H9 (cell line): Measurements from ENCODE around the gene LRPAP1. TPM values are rescaled to one million over a fixed set of nuclear protein-coding genes. Genes with fewer than 3 reads are reported as not detected.

Source experiments
- DNase-seq: peaks from one replicate; pipeline ENCODE4 v3.0.0-alpha.2; 2017
- H2AFZ ChIP-seq: one replicate; pipeline ENCODE4 v1.6.1; 2013; ENCODE audit warnings: mild to moderate bottlenecking, low read length, control low read depth, moderate library complexity
- H2AK5ac ChIP-seq: 2 replicates; pipeline ENCODE4 v1.6.1; 2013; ENCODE audit warnings: low read length, control low read depth, mixed read lengths; ENCODE audit not compliant: insufficient read length
- H2BK120ac ChIP-seq: one replicate; pipeline ENCODE4 v1.6.1; 2013; ENCODE audit warnings: low read depth, mild to moderate bottlenecking, low read length, control low read depth, inconsistent platforms; ENCODE audit not compliant: poor library complexity, severe bottlenecking
- H2BK12ac ChIP-seq: 2 replicates; pipeline ENCODE4 v1.6.1; 2013; ENCODE audit warnings: low read length, control low read depth, mixed read lengths, low read depth; ENCODE audit not compliant: insufficient read length
- H2BK15ac ChIP-seq: 2 replicates; pipeline ENCODE4 v1.6.1; 2013; ENCODE audit warnings: low read depth, low read length, control low read depth
- H2BK20ac ChIP-seq: one replicate; pipeline ENCODE4 v1.6.1; 2013; ENCODE audit warnings: low read depth, mild to moderate bottlenecking, low read length, control low read depth, inconsistent platforms; ENCODE audit not compliant: poor library complexity, severe bottlenecking
- H2BK5ac ChIP-seq: 2 replicates; pipeline ENCODE4 v1.6.1; 2013; ENCODE audit warnings: low read length, control low read depth, mixed read lengths; ENCODE audit not compliant: insufficient read length
- H3K14ac ChIP-seq: 2 replicates; pipeline ENCODE4 v1.6.1; 2013; ENCODE audit warnings: low read length, control low read depth; ENCODE audit not compliant: insufficient read depth
- H3K18ac ChIP-seq: 2 replicates; pipeline ENCODE4 v1.6.1; 2013; ENCODE audit warnings: low read depth, mild to moderate bottlenecking, mixed read lengths, low read length, control low read depth; ENCODE audit not compliant: insufficient read length
- H3K23ac ChIP-seq: 2 replicates; pipeline ENCODE4 v1.6.1; 2013; ENCODE audit warnings: low read length, control low read depth, mixed read lengths, low read depth; ENCODE audit not compliant: insufficient read length
- H3K23me2 ChIP-seq: 2 replicates; pipeline ENCODE4 v1.6.1; 2013; ENCODE audit warnings: low read depth, mild to moderate bottlenecking, mixed read lengths, low read length, control low read depth; ENCODE audit not compliant: insufficient read length, poor library complexity, severe bottlenecking
- H3K27ac ChIP-seq: 2 replicates; pipeline ENCODE4 v1.5.1; 2013; ENCODE audit warnings: low read length, control low read depth, mixed read lengths, low read depth; ENCODE audit not compliant: insufficient read length
- H3K27me3 ChIP-seq: 2 replicates; pipeline ENCODE4 v1.6.1; 2013; ENCODE audit warnings: low read length, control low read depth, inconsistent platforms; ENCODE audit not compliant: insufficient read depth
- H3K4ac ChIP-seq: 2 replicates; pipeline ENCODE4 v1.6.1; 2013; ENCODE audit warnings: low read depth, mild to moderate bottlenecking, control low read depth, inconsistent platforms, low read length, moderate library complexity
- H3K4me1 ChIP-seq: 2 replicates; pipeline ENCODE4 v1.6.1; 2013; ENCODE audit warnings: low read length, control low read depth, inconsistent platforms; ENCODE audit not compliant: insufficient read depth
- H3K4me2 ChIP-seq: 2 replicates; pipeline ENCODE4 v1.6.1; 2013; ENCODE audit warnings: low read length, control low read depth, mixed read lengths; ENCODE audit not compliant: insufficient read length, insufficient read depth
- H3K56ac ChIP-seq: 2 replicates; pipeline ENCODE4 v1.6.1; 2013; ENCODE audit warnings: low read depth, mild to moderate bottlenecking, mixed read lengths, low read length, control low read depth; ENCODE audit not compliant: insufficient read length
- H3K79me1 ChIP-seq: 2 replicates; pipeline ENCODE4 v1.6.1; 2013; ENCODE audit warnings: low read depth, mild to moderate bottlenecking, moderate library complexity, low read length, control low read depth, inconsistent platforms; ENCODE audit not compliant: insufficient read depth, poor library complexity, severe bottlenecking
- H3K79me2 ChIP-seq: 2 replicates; pipeline ENCODE4 v1.6.1; 2013; ENCODE audit warnings: low read length, control low read depth, inconsistent platforms; ENCODE audit not compliant: insufficient read depth
- H3K9ac ChIP-seq: 2 replicates; pipeline ENCODE4 v1.6.1; 2013; ENCODE audit warnings: low read length, control low read depth, mixed read lengths; ENCODE audit not compliant: insufficient read length; ENCODE audit errors: extremely low read depth
- H3K9me3 ChIP-seq: one replicate; pipeline ENCODE4 v1.6.1; 2013; ENCODE audit warnings: low read depth, low read length, inconsistent platforms; ENCODE audit not compliant: control insufficient read depth
- H3T11ph ChIP-seq: one replicate; pipeline ENCODE4 v1.6.1; 2013; ENCODE audit warnings: mild to moderate bottlenecking, low read length, control low read depth, inconsistent platforms
- H4K20me1 ChIP-seq: one replicate; pipeline ENCODE4 v1.6.1; 2013; ENCODE audit not compliant: control insufficient read depth, insufficient read length, insufficient read depth
- H4K5ac ChIP-seq: 2 replicates; pipeline ENCODE4 v1.6.1; 2013; ENCODE audit warnings: low read depth, mild to moderate bottlenecking, mixed read lengths, low read length, control low read depth; ENCODE audit not compliant: insufficient read length
- H4K8ac ChIP-seq: replicated peaks from 2 replicates; pipeline ENCODE4 v1.6.1; 2013; ENCODE audit warnings: low read length, control low read depth, mixed read lengths, low read depth; ENCODE audit not compliant: insufficient read length
- H4K91ac ChIP-seq: 2 replicates; pipeline ENCODE4 v1.6.1; 2013; ENCODE audit warnings: low read depth, mild to moderate bottlenecking, moderate library complexity, mixed read lengths, low read length, control low read depth; ENCODE audit not compliant: insufficient read length
- H3K27ac Mint-ChIP-seq, 3 experiments: 2 replicates in 2 of 3; 3 replicates in 1 of 3; pipeline ENCODE4 v1.8.0; 2020 to 2021; ENCODE audit warnings: mixed read lengths in 3 of 3, mild to moderate bottlenecking in 1 of 3, moderate library complexity in 1 of 3
- H3K27me3 Mint-ChIP-seq: 2 replicates; pipeline ENCODE4 v1.8.0; 2021; ENCODE audit warnings: low read depth, mild to moderate bottlenecking, moderate library complexity, mixed read lengths
- H3K36me3 Mint-ChIP-seq, 3 experiments: 2 replicates in 2 of 3; 3 replicates in 1 of 3; pipeline ENCODE4 v1.8.0; 2020 to 2021; ENCODE audit warnings: low read depth in 3 of 3, mixed read lengths in 3 of 3; ENCODE audit not compliant: insufficient read depth in 1 of 3
- H3K4me1 Mint-ChIP-seq, 2 experiments: 2 replicates each; pipeline ENCODE4 v1.8.0; 2020; ENCODE audit warnings: mixed read lengths in 2 of 2
- H3K4me3 Mint-ChIP-seq, 2 experiments: 2 replicates in 1 of 2; 3 replicates in 1 of 2; pipeline ENCODE4 v1.8.0; 2020 to 2021; ENCODE audit warnings: mild to moderate bottlenecking in 2 of 2, mixed read lengths in 2 of 2, moderate library complexity in 1 of 2
- H3K9me3 Mint-ChIP-seq, 2 experiments: 2 replicates in 1 of 2; 3 replicates in 1 of 2; pipeline ENCODE4 v1.8.0; 2020; ENCODE audit warnings: mild to moderate bottlenecking in 2 of 2, mixed read lengths in 2 of 2, moderate library complexity in 1 of 2
- WGBS: extraction: QIAGEN DNeasy Blood & Tissue Kit; methylation state at CpG from one replicate; pipeline ENCODE4 v1.1.7; 2013; ENCODE audit warnings: missing lambda C conversion rate, low lambda C conversion rate, mixed read lengths; ENCODE audit not compliant: insufficient read length; ENCODE audit errors: extremely low coverage; 5-methylcytosine and 5-hydroxymethylcytosine counted together
- total RNA-seq: library from RNA; stranded (reverse); gene quantifications from 2 replicates; pipeline ENCODE4 v1.2.1, GENCODE V29; 2021
- TF ChIP-seq, protein P1 (sequence below): fragments of 200-600 bp; sonication (generic); conservative IDR thresholded peaks from 3 replicates; pipeline ENCODE4 v1.8.0; 2021; ENCODE audit warnings: antibody characterized with exemption, mild to moderate bottlenecking

The LRPAP1 gene
- total RNA-seq, 1 experiment from 2014 or later: 85.9 TPM

DNA sequence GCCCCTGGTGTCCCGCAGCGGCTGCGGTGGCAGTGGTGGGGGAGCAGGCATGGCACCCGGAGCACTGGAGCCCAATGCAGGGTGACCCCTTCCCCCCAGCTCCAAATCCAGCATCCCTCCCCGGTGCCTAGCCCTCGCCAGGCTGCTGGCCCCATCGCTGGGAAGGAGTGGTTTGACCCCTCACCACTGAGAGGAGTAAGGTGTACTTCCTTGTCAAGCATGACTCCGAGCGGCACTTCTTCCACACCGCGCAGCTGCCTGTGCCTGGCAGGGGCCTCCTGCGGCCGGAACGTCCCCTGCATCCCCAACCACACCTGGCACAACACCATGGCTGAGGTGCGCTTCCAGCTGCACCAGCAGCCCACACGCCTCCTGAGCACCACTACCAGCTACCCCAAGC lies 27.0 kb downstream of the LRPAP1 start:
- Histone ChIP-seq H2BK15ac (no peak overlapping the region), H3K4me1 (no peaks in the 10 kb centered on the region), H3K23ac (no peak overlapping the region), H4K91ac (no peak overlapping the region), H3K4me2 (no peak overlapping the region), H2BK5ac (no peak overlapping the region), H2BK20ac (no peak overlapping the region), H2BK120ac (no peak overlapping the region), H3K27ac (no peak overlapping the region), H3K56ac (no peak overlapping the region), H3K79me1 (no peaks in the 10 kb centered on the region), H3K27me3 (no peaks in the 10 kb centered on the region; the same call in 1 of the 2 replicates), H3K79me2 (no peaks in the 10 kb centered on the region), H2AFZ (no peak overlapping the region), H3K23me2 (no peaks in the 10 kb centered on the region), H4K8ac (no peak overlapping the region), H4K20me1 (peaks cover 2% of the 10 kb centered on the region), H2BK12ac (no peak overlapping the region), H3K14ac (no peak overlapping the region; the same call in 1 of the 2 replicates), H4K5ac (no peak overlapping the region), H3K9ac (no peak overlapping the region), H3K4ac (no peak overlapping the region), H3T11ph (no peak overlapping the region), H2AK5ac (no peak overlapping the region), H3K9me3 (no peaks in the 10 kb centered on the region), H3K18ac (no peak overlapping the region)
- Mint-ChIP-seq H3K27ac (no peak overlapping the region), H3K4me1 (no peaks in the 10 kb centered on the region), H3K9me3 (no peaks in the 10 kb centered on the region; a peak in 1 of 5 replicates), H3K36me3 (peaks cover 26 to 59% (median 43%) of the 10 kb centered on the region in 3 experiments), H3K4me3 (no peak overlapping the region), H3K27me3 (peaks cover 13% of the 10 kb centered on the region)
- no peak for DNase-seq
- WGBS: no CpG with 5 or more reads among the region's 16 CpGs
- TF ChIP-seq, protein P1, sequence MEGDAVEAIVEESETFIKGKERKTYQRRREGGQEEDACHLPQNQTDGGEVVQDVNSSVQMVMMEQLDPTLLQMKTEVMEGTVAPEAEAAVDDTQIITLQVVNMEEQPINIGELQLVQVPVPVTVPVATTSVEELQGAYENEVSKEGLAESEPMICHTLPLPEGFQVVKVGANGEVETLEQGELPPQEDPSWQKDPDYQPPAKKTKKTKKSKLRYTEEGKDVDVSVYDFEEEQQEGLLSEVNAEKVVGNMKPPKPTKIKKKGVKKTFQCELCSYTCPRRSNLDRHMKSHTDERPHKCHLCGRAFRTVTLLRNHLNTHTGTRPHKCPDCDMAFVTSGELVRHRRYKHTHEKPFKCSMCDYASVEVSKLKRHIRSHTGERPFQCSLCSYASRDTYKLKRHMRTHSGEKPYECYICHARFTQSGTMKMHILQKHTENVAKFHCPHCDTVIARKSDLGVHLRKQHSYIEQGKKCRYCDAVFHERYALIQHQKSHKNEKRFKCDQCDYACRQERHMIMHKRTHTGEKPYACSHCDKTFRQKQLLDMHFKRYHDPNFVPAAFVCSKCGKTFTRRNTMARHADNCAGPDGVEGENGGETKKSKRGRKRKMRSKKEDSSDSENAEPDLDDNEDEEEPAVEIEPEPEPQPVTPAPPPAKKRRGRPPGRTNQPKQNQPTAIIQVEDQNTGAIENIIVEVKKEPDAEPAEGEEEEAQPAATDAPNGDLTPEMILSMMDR: no peak
